Upper lobe of left lung (tissue), 4 donors: ENCODE data around the gene DCP1A.

ENCODE experiments used
- CTCF ChIP-seq, 6 experiments: fragments of 450-650 bp in 4 of 6; fragments of 200-600 bp in 2 of 6; sonication (generic) in 2 of 6; IDR thresholded peaks; one replicate each; pipeline ENCODE4 v1.5.1; 2016 to 2019; ENCODE audit warnings: antibody characterized with exemption in 6 of 6
- POLR2A ChIP-seq, 4 donors: fragments of 450-650 bp; IDR thresholded peaks; one replicate each; pipeline ENCODE4 v1.5.1; 2016 to 2017; ENCODE audit warnings: antibody characterized with exemption in 4 of 4, mild to moderate bottlenecking in 2 of 4

- no peak for TF ChIP-seq CTCF (IDR thresholded peaks at IDR 0.05)
- TF ChIP-seq POLR2A (IDR thresholded peaks at IDR 0.05), result no peak
Measured at GRCh38 chr3:53354945-53355498, 7.7 kb upstream of the DCP1A start.
